Measurements from ENCODE around the gene CARD8.

CARD8 gene

GRCh38 chr19:48287748-48288147, 32.0 kb upstream of the CARD8 start:
- POLR2A ChIA-PET (ENCODE audit: low non-redundant PET), result interaction anchor here (0.6 kb wide), 1 partner anchor 114 kb away, joined by 7 read pairs; no protein-coding TSS in a partner anchor
- TF ChIP-seq CTCF (conservative IDR thresholded peaks at IDR 0.05; ENCODE audit: low read depth), result no peak
- H3K27ac ChIP-seq, result no peak overlapping the region
- CTCF ChIA-PET, result interaction anchor here (0.6 to 0.7 kb wide), 2 partner anchors 14 to 27 kb away, joined by 3 to 4 read pairs; no protein-coding TSS in a partner anchor
- no peak for DNase-seq (ENCODE audit: low spot score)

GRCh38 chr19:48284896-48285295, 29.2 kb upstream of the CARD8 start:
- DNase-seq (ENCODE audit: low spot score), result no peak
- CTCF ChIA-PET, result interaction anchor here (0.7 to 1.7 kb wide), 2 partner anchors 13 to 14 kb away, joined by 3 to 9 read pairs; no protein-coding TSS in a partner anchor
- POLR2A ChIA-PET (ENCODE audit: low non-redundant PET), result no interaction called here
- H3K27ac ChIP-seq, result no peak overlapping the region
- TF ChIP-seq CTCF (conservative IDR thresholded peaks at IDR 0.05; ENCODE audit: low read depth), result no peak

- ChIA-PET POLR2A (ENCODE audit: low non-redundant PET) (no interaction called here), CTCF (interaction anchor here (0.6 kb wide), 2 partner anchors 159 to 222 kb away, joined by 4 read pairs; no protein-coding TSS in a partner anchor)
- no peak for DNase-seq (ENCODE audit: low spot score)
- H3K27ac ChIP-seq, result no peak overlapping the region
- no peak for TF ChIP-seq CTCF (conservative IDR thresholded peaks at IDR 0.05; ENCODE audit: low read depth)
Measured at GRCh38 chr19:48283908-48284307, 28.2 kb upstream of the CARD8 start.

GRCh38 chr19:48279747-48280146, 24.0 kb upstream of the CARD8 start:
- no peak for DNase-seq (ENCODE audit: low spot score)
- CTCF ChIA-PET, result no interaction called here
- POLR2A ChIA-PET (ENCODE audit: low non-redundant PET), result no interaction called here
- no peak for TF ChIP-seq CTCF (conservative IDR thresholded peaks at IDR 0.05; ENCODE audit: low read depth)
- H3K27ac ChIP-seq, result no peak overlapping the region

GRCh38 chr19:48274938-48275337, 19.2 kb upstream of the CARD8 start:
- no peak for DNase-seq (ENCODE audit: low spot score)
- CTCF ChIA-PET, result no interaction called here
- POLR2A ChIA-PET (ENCODE audit: low non-redundant PET), result no interaction called here
- H3K27ac ChIP-seq, result no peak overlapping the region
- no peak for TF ChIP-seq CTCF (conservative IDR thresholded peaks at IDR 0.05; ENCODE audit: low read depth)

GRCh38 chr19:48274173-48274572, 18.5 kb upstream of the CARD8 start:
- no peak overlapping the region for H3K27ac ChIP-seq
- CTCF ChIA-PET, result interaction anchor here (1.6 kb wide), 1 partner anchor 17 kb away, joined by 11 read pairs; no protein-coding TSS in a partner anchor
- TF ChIP-seq CTCF (conservative IDR thresholded peaks at IDR 0.05; ENCODE audit: low read depth), result no peak
- no peak for DNase-seq (ENCODE audit: low spot score)
- POLR2A ChIA-PET (ENCODE audit: low non-redundant PET), result no interaction called here

Data from RWPE1 (cell line).